HUES64 (cell line): ENCODE results near the gene RPL27.

Source experiments
- H3K27ac ChIP-seq: 2 replicates; pipeline ENCODE4 v1.7.0; 2013; ENCODE audit warnings: low read depth, low read length, inconsistent platforms
- H3K27me3 ChIP-seq: 2 replicates; pipeline ENCODE4 v1.6.1; 2013; ENCODE audit warnings: mild to moderate bottlenecking, low read length; ENCODE audit not compliant: insufficient read depth
- H3K36me3 ChIP-seq: 2 replicates; pipeline ENCODE4 v1.6.1; 2013; ENCODE audit warnings: mild to moderate bottlenecking, low read length; ENCODE audit not compliant: insufficient read depth
- H3K4me1 ChIP-seq: 2 replicates; pipeline ENCODE4 v1.6.1; 2013; ENCODE audit warnings: mild to moderate bottlenecking, low read length, moderate library complexity; ENCODE audit not compliant: insufficient read depth
- H3K4me3 ChIP-seq: 2 replicates; pipeline ENCODE4 v1.5.1; 2013; ENCODE audit warnings: mild to moderate bottlenecking, low read length, moderate library complexity
- H3K9ac ChIP-seq: 2 replicates; pipeline ENCODE4 v1.6.1; 2013; ENCODE audit warnings: mild to moderate bottlenecking, low read depth, low read length
- H3K9me3 ChIP-seq: 2 replicates; pipeline ENCODE4 v1.6.1; 2013; ENCODE audit warnings: low read depth, low read length; ENCODE audit not compliant: insufficient read depth
- whole genome bisulfite sequencing: fragments of 150-250, 120-280 bp; methylation state at CpG from one replicate; pipeline ENCODE4 v1.1.7; 2013; ENCODE audit warnings: missing lambda C conversion rate; 5-methylcytosine and 5-hydroxymethylcytosine counted together

RPL27 gene

DNA sequence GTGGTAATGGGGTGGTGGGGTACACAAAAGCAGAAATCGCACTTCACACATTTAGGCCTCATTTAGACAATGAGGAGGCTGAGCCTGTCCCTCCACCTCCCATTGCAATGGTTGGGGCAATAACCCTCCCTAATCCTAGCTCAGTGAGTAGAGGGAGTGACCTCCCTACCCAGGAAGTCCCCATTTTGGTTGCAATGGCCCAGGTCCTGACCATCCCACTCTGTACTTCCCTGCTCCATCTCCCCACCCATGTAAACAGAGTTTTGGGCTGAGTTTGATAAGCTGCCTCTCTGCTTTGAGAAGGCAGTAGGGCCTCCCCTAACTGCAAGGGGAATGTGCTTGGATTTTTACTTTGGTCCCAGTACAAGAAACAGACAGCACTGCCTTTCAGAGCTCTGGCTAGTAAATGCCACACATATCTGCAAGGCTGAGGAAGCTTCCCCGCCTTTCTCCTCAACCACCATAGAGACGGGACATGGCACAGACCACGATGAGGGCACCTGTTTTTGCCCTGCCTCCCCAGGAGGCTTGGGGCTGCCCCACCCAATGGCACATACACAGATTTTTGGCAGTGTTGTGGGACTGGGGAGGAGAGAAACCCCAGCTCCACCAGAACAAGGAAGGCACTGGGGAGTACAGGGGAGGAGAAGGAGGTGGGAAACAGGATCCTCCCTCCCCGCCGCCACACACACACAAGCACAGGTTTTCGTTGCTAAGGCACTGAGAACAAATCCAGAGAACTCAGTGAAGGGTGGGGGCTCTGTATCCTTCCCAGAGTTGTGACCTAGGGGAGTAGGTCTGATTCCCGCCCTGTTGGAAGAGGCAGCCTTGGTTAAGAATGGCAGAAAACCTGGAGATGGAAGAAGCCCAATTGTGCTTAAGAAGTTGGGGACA, 16.7 kb downstream of the RPL27 start:
- peaks cover 46% of the 10 kb centered on the region for H3K36me3 ChIP-seq
- 91% methylated on average over 6 of the region's 8 CpGs for WGBS

DNA sequence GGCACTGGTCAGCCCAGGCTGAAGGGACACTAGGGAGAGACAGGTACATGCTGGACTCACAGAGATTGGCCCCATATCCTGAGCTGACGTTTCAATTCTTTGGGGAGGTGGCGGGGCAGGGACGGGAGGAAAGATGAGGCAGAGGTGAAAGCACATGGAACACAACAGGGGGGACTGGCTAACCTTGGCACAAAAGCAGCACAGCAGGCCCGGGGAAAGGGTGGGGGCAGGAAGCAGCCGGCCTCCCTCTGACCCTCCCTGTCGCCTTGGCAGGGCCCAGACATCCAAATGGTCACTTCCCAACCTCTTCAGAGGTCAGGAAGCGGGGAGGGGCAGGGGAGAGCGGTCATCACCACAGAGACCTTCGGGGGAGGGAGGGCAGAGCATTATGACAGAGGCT, 17.4 kb downstream of the RPL27 start:
- Histone ChIP-seq H3K27ac (no peak overlapping the region), H3K9me3 (no peaks in the 10 kb centered on the region), H3K4me3 (no peak overlapping the region), H3K4me1 (peaks cover 26% of the 10 kb centered on the region; the same call in 1 of the 2 replicates), H3K27me3 (no peaks in the 10 kb centered on the region), H3K9ac (no peak overlapping the region), H3K36me3 (peaks cover 46% of the 10 kb centered on the region)
- WGBS: 73% methylated on average over 9 of the region's 9 CpGs

More for the DNA sequence above, 16.7 kb downstream of the RPL27 start:
- Histone ChIP-seq H3K27ac (peak overlapping the region; percentile 7; the same call in 1 of the 2 replicates), H3K4me1 (peaks cover 20% of the 10 kb centered on the region; the same call in 1 of the 2 replicates), H3K27me3 (no peaks in the 10 kb centered on the region), H3K9ac (no peak overlapping the region), H3K4me3 (no peak overlapping the region), H3K9me3 (no peaks in the 10 kb centered on the region)

GRCh38 chr17:43016216-43016615, 18.0 kb downstream of the RPL27 start:
- Histone ChIP-seq H3K9me3 (no peaks in the 10 kb centered on the region), H3K36me3 (peaks cover 46% of the 10 kb centered on the region), H3K4me3 (no peak overlapping the region), H3K4me1 (peaks cover 26% of the 10 kb centered on the region; the same call in 1 of the 2 replicates), H3K9ac (no peak overlapping the region), H3K27ac (no peak overlapping the region), H3K27me3 (no peaks in the 10 kb centered on the region)
- 96% methylated on average over 7 of the region's 7 CpGs for WGBS

DNA sequence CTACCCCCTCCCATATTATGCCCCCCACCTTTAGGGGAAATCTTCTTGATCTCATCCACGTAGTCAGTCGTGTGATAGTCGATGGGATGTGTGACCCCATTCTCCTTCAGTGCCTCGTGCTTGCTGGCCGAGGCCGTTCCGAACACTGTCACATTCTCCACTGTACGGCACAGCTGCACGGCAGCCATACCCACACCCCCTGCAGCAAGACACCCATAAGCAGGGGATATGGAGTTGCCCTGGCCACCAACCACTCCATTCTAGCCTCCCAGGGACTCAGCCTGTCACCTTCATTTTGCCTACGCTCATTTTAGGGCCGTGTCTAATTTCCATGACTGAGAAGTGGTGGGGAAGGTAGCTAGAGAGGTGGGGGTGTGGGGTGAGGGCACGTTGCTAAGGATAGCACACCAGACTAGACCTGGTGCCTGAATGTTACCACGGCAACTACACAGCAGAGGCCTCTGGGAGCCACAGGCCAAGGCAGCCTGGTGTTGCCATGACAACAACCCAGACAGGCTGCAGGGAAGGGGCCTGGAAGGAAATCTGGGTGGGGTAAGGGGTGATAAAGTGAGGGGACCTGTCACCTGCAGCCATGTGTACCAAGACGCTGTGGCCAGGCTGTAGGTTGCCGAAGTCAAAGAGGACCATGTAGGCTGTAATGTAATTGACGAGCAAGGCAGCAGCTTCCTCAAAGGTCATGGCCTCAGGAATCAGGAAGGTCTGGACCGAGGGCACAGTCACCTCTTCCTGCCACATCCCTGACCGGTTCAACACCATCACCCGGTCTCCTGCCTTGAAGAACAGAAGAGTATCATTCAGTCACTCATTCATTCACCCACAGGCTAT, 20.0 kb downstream of the RPL27 start:
- H3K27me3 ChIP-seq: no peaks in the 10 kb centered on the region
- H3K4me3 ChIP-seq: no peak overlapping the region
- peaks cover 26% of the 10 kb centered on the region; the same call in 1 of the 2 replicates for H3K4me1 ChIP-seq
- no peak overlapping the region for H3K9ac ChIP-seq
- WGBS: 92% methylated on average over 19 of the region's 19 CpGs
- H3K36me3 ChIP-seq: peaks cover 46% of the 10 kb centered on the region
- H3K27ac ChIP-seq: no peak overlapping the region
- no peaks in the 10 kb centered on the region for H3K9me3 ChIP-seq

- WGBS: 97% methylated on average over 4 of the region's 4 CpGs
- H3K9ac ChIP-seq: no peak overlapping the region
- H3K27ac ChIP-seq: no peak overlapping the region
- no peak overlapping the region for H3K4me3 ChIP-seq
- peaks cover 46% of the 10 kb centered on the region for H3K36me3 ChIP-seq
- peaks cover 26% of the 10 kb centered on the region; the same call in 1 of the 2 replicates for H3K4me1 ChIP-seq
- H3K27me3 ChIP-seq: no peaks in the 10 kb centered on the region
- H3K9me3 ChIP-seq: no peaks in the 10 kb centered on the region
Measured at GRCh38 chr17:43018932-43019331, 20.7 kb downstream of the RPL27 start.

DNA sequence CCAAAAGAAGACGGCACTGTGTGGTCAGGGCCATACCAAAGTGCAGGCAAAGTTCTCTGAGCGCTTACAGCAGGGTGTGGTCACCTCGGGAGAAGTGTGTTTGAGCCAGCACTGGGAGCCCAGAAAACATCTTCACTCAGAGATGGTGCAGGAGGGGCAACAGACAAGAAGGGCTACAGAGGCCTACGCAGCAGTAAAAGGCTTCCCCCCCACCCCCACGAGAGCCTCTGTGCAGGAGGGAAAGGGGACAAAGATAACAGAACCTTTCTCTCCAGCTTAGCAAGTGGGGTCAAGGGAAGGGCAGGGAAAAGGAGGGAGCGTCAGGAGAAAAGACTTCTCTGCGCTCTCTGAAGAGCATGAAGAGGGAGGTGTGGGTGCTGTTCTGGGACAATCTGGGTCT, 21.2 kb downstream of the RPL27 start:
- H3K4me3 ChIP-seq: no peak overlapping the region
- peaks cover 45% of the 10 kb centered on the region for H3K36me3 ChIP-seq
- H3K9me3 ChIP-seq: no peaks in the 10 kb centered on the region
- no peaks in the 10 kb centered on the region for H3K27me3 ChIP-seq
- 72% methylated on average over 6 of the region's 7 CpGs for WGBS
- H3K27ac ChIP-seq: no peak overlapping the region
- H3K9ac ChIP-seq: no peak overlapping the region
- peaks cover 23% of the 10 kb centered on the region; the same call in 1 of the 2 replicates for H3K4me1 ChIP-seq

DNA sequence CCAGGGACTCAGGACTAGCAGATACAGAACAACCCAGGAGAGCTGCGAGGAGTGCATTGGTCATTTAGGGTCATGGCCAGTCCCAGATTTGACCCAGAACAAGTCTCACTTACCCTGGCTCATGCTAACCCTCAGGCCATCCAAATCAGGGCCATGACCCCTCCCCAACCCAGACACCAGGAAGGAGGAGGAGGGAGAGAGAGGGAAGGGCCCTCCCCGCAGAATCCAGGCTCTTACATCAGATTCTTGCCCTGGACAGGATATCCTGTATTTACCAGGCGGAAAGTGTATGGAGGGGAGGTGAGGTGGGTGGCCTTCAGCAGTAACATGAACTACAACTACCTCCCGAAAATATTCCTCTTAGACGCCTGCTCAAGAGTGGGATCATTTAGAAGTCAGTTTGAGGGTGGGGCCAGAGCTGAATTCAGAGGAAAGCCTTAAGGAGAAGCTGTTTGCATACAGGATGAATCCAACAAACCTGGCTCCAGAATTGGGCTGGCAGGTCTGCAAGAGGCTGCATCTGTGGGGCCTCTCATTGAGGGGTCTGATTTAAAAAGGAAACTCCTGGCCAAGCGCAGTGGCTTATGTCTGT, 21.9 kb downstream of the RPL27 start:
- H3K9ac ChIP-seq: peak overlapping the region; percentile 40; the same call in 1 of the 2 replicates
- H3K9me3 ChIP-seq: no peaks in the 10 kb centered on the region
- 81% methylated on average over 4 of the region's 6 CpGs for WGBS
- H3K27ac ChIP-seq: peak overlapping the region; percentile 56; the same call in 1 of the 2 replicates
- peaks cover 38% of the 10 kb centered on the region for H3K36me3 ChIP-seq
- H3K4me3 ChIP-seq: peak overlapping the region; percentile 96
- peaks cover 17% of the 10 kb centered on the region; the same call in 1 of the 2 replicates for H3K4me1 ChIP-seq
- no peaks in the 10 kb centered on the region for H3K27me3 ChIP-seq

DNA sequence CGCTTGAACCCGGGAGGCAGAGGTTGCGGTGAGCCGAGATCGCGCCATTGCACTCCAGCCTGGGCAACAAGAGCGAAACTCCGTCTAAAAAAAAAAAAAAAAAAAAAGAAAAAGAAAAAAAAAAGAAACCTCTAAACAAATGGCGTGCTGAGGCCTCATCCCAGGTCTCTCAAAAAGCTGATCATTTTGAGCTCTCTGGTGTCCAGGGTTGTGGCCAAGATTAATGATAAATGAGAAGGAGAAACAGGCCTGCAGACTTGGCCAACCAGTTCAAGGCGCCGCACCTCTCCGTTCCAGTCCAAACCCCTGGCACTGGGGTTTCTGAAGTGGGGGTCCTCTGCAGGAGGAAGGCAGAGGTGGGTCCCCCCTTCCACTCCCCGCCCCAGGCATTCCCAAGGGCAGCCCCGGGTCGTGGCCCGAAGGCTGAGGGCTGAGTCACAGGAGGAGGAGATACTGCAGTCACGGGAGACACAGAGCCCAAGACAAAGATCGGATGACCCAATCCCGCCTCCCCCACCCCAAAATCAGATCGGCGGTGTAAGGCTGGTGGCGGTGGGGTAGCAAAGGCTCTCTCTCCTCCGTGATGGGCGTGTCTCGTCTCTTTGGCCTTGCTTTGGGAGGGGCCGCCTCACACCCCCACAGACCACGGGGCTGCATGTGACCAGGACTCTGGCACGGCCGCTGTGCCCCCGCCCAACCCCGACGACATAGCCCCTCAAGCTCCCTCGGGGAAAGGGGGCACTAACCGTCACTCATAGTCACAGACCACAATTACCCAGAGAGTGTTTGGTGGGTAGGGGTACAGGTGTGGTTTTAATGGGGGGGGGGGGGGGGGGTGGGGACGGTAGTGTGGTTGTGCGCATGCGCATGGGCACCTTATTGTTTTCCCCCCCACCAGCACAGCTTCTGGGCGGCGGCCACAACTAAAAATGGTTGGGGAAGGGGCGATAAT, 22.8 kb downstream of the RPL27 start:
- peak overlapping the region; percentile 76 for H3K27ac ChIP-seq

GRCh38 chr17:43021741-43022512, 23.7 kb downstream of the RPL27 start, which contains the start of gene VAT1:
Gene VAT1, minus strand, starts transcription at chr17:43022385. Its CDS starts 63 bp downstream, at chr17:43022322.
- Histone ChIP-seq H3K4me3 (peak within 1 kb of the TSS; percentile 96), H3K9me3 (no peaks in the 10 kb centered on the region), H3K9ac (peak within 1 kb of the TSS; percentile 80), H3K27ac (peak within 1 kb of the TSS; percentile 76), H3K27me3 (no peaks in the 10 kb centered on the region), H3K4me1 (peaks cover 23% of the 10 kb centered on the region), H3K36me3 (peaks cover 23% of the 10 kb centered on the region)
- WGBS: under 1% methylated on average over 80 of the region's 80 CpGs

More for the DNA sequence above, 22.8 kb downstream of the RPL27 start:
- Histone ChIP-seq H3K36me3 (peaks cover 30% of the 10 kb centered on the region), H3K27me3 (no peaks in the 10 kb centered on the region), H3K4me3 (peak overlapping the region; percentile 96), H3K9ac (peak overlapping the region; percentile 80), H3K4me1 (peaks cover 18% of the 10 kb centered on the region), H3K9me3 (no peaks in the 10 kb centered on the region)
- 6% methylated on average over 27 of the region's 40 CpGs for WGBS
